Tibial artery (tissue), 4 donors: ENCODE data around the gene NTM.

Experiments
- DNase-seq, 2 donors: peaks; one replicate each; pipeline ENCODE4 v3.0.0-alpha.2; 2019
- H3K27ac ChIP-seq, 2 donors: fragments of 200-600 bp; sonication (generic) in 1 of 2; 1 replicate in 1 of 2; 2 replicates in 1 of 2; pipeline ENCODE4 v1.5.1; 2018 to 2019; ENCODE audit warnings: mild to moderate bottlenecking in 1 of 2
- H3K27me3 ChIP-seq, 2 donors: fragments of 200-600 bp; sonication (generic) in 1 of 2; one replicate each; pipeline versions ENCODE4 v1.5.1 to v1.6.0; 2016 to 2019
- H3K36me3 ChIP-seq, 3 donors: fragments of 200-600 bp; sonication (generic) in 2 of 3; one replicate each; pipeline ENCODE4 v1.5.1; 2016 to 2019; ENCODE audit warnings: mild to moderate bottlenecking in 2 of 3
- H3K4me1 ChIP-seq, 4 donors: fragments of 200-600 bp; sonication (generic) in 2 of 4; 1 replicate in 3 of 4; 2 replicates in 1 of 4; pipeline ENCODE4 v1.5.1; 2016 to 2019
- H3K4me3 ChIP-seq, 2 donors: fragments of 200-600 bp; sonication (generic) in 1 of 2; 1 replicate in 1 of 2; 2 replicates in 1 of 2; pipeline ENCODE4 v1.5.1; 2018 to 2019; ENCODE audit warnings: mild to moderate bottlenecking in 2 of 2
- H3K9me3 ChIP-seq, 3 donors: fragments of 200-600 bp; sonication (generic) in 1 of 3; one replicate each; pipeline ENCODE4 v1.5.1; 2016 to 2019
- CTCF ChIP-seq, 2 experiments: fragments of 200-600 bp in 1 of 2; fragments of 450-650 bp in 1 of 2; IDR thresholded peaks; one replicate each; pipeline ENCODE4 v1.5.1; 2017 to 2019; ENCODE audit warnings: antibody characterized with exemption in 2 of 2, mild to moderate bottlenecking in 1 of 2, moderate library complexity in 1 of 2
- intact Hi-C: fragments of 100-400 bp; cut with DNase I; formaldehyde crosslinking; loops from one replicate; pipeline ENCODE4 v1.15.0; 2023; ENCODE audit warnings: low total_unique reads

The NTM gene

GRCh38 chr11:132022733-132023478 lies 652.5 kb downstream of the NTM start:
- DNase-seq, result no peak
- no peak for TF ChIP-seq CTCF (IDR thresholded peaks at IDR 0.05)
- Histone ChIP-seq H3K27me3 (no peaks in the 10 kb centered on the region), H3K9me3 (no peaks in the 10 kb centered on the region), H3K27ac (no peak overlapping the region), H3K4me1 (no peaks in the 10 kb centered on the region), H3K4me3 (no peak overlapping the region), H3K36me3 (no peaks in the 10 kb centered on the region)
- intact Hi-C loops, result no loop called here

GRCh38 chr11:132024587-132025295 lies 654.3 kb downstream of the NTM start:
- no peaks in the 10 kb centered on the region for H3K27me3 ChIP-seq
- intact Hi-C loops, result no loop called here
- no peak for TF ChIP-seq CTCF (IDR thresholded peaks at IDR 0.05)

GRCh38 chr11:132026746-132027145 lies 656.3 kb downstream of the NTM start:
- intact Hi-C loops, result no loop called here
- DNase-seq, result no peak
- Histone ChIP-seq H3K36me3 (no peaks in the 10 kb centered on the region), H3K9me3 (no peaks in the 10 kb centered on the region), H3K27ac (no peak overlapping the region), H3K4me1 (no peaks in the 10 kb centered on the region), H3K27me3 (no peaks in the 10 kb centered on the region), H3K4me3 (no peak overlapping the region)
- no peak for TF ChIP-seq CTCF (IDR thresholded peaks at IDR 0.05)

More at GRCh38 chr11:132024587-132025295, 654.3 kb downstream of the NTM start:
- H3K27ac ChIP-seq, result no peak overlapping the region
- no peak for DNase-seq
- no peak overlapping the region for H3K4me3 ChIP-seq
- H3K36me3 ChIP-seq, result no peaks in the 10 kb centered on the region
- no peaks in the 10 kb centered on the region for H3K9me3 ChIP-seq
- H3K4me1 ChIP-seq, result no peaks in the 10 kb centered on the region

GRCh38 chr11:132028380-132029240 lies 658.2 kb downstream of the NTM start:
- DNase-seq, result no peak
- intact Hi-C loops, result no loop called here
- Histone ChIP-seq H3K4me1 (no peaks in the 10 kb centered on the region), H3K4me3 (no peak overlapping the region), H3K27ac (no peak overlapping the region), H3K36me3 (no peaks in the 10 kb centered on the region), H3K27me3 (no peaks in the 10 kb centered on the region), H3K9me3 (no peaks in the 10 kb centered on the region)
- TF ChIP-seq CTCF (IDR thresholded peaks at IDR 0.05), result no peak

- TF ChIP-seq CTCF (IDR thresholded peaks at IDR 0.05), result no peak
- no peak overlapping the region for H3K27ac ChIP-seq
- H3K9me3 ChIP-seq, result no peaks in the 10 kb centered on the region
- no peak for DNase-seq
- no peaks in the 10 kb centered on the region for H3K27me3 ChIP-seq
- intact Hi-C loops, result no loop called here
- H3K4me3 ChIP-seq, result no peak overlapping the region
- H3K36me3 ChIP-seq, result no peaks in the 10 kb centered on the region
- no peaks in the 10 kb centered on the region for H3K4me1 ChIP-seq
Measured at GRCh38 chr11:132030896-132031295, 660.5 kb downstream of the NTM start.
